Heart right ventricle (tissue), 16 donors: ENCODE data around the gene LMX1B. TPM values are rescaled to one million over a fixed set of nuclear protein-coding genes. Genes with fewer than 3 reads are reported as not detected.

ENCODE experiments used
- ATAC-seq, 8 donors: fragments of 200-7000 bp; cut with Tn5 transposase; one replicate each; pipeline ENCODE4 v1.9.1; 2020; ENCODE audit warnings: mild to moderate bottlenecking in 8 of 8, moderate library complexity in 8 of 8, moderate number of reproducible peaks in 1 of 8
- DNase-seq, 2 donors: peaks; one replicate each; pipeline ENCODE4 v3.0.0-alpha.2; 2020
- H3K27ac ChIP-seq, 10 donors: fragments of 200-600 bp; sonication (generic) in 2 of 10; one replicate each; pipeline versions ENCODE4 v1.5.0 to v1.8.0; 2020 to 2022; ENCODE audit warnings: mild to moderate bottlenecking in 3 of 10
- H3K27me3 ChIP-seq, 7 donors: fragments of 200-600 bp; one replicate each; pipeline ENCODE4 v1.8.0; 2021 to 2022; ENCODE audit warnings: mild to moderate bottlenecking in 2 of 7
- H3K36me3 ChIP-seq, 9 donors: fragments of 200-600 bp; sonication (generic) in 1 of 9; one replicate each; pipeline versions ENCODE4 v1.5.0 to v1.8.0; 2020 to 2022; ENCODE audit warnings: mild to moderate bottlenecking in 2 of 9
- H3K4me1 ChIP-seq, 9 donors: fragments of 200-600 bp; sonication (generic) in 1 of 9; one replicate each; pipeline versions ENCODE4 v1.5.0 to v1.8.0; 2020 to 2022; ENCODE audit warnings: mild to moderate bottlenecking in 4 of 9
- H3K4me3 ChIP-seq, 10 donors: fragments of 200-600 bp; sonication (generic) in 2 of 10; one replicate each; pipeline versions ENCODE4 v1.5.0 to v1.8.0; 2020 to 2022; ENCODE audit warnings: mild to moderate bottlenecking in 7 of 10, moderate library complexity in 2 of 10
- H3K9me3 ChIP-seq, 11 donors: fragments of 200-600 bp in 10 of 11; sonication (generic) in 2 of 11; one replicate each; pipeline versions ENCODE4 v1.5.0 to v1.8.0; 2013 to 2022; ENCODE audit warnings: mild to moderate bottlenecking in 2 of 11, control low read depth in 1 of 11, moderate library complexity in 1 of 11
- CTCF ChIP-seq, 9 donors: fragments of 200-600 bp; sonication (generic) in 2 of 9; IDR thresholded peaks; one replicate each; pipeline versions ENCODE4 v1.5.0 to v1.8.0; 2021 to 2022; ENCODE audit warnings: antibody characterized with exemption in 9 of 9, mild to moderate bottlenecking in 5 of 9, moderate library complexity in 1 of 9
- WGBS, 2 donors: extraction: QIAGEN DNeasy Blood & Tissue Kit; methylation state at CpG; one replicate each; pipeline ENCODE4 v1.1.7; 2013; ENCODE audit warnings: inconsistent platforms in 1 of 2; 5-methylcytosine and 5-hydroxymethylcytosine counted together
- intact Hi-C, 10 donors: fragments of 100-400 bp; cut with DNase I; formaldehyde crosslinking; loops; one replicate each; pipeline versions ENCODE4 v1.11.1 to v1.14.2; 2022
- polyA plus RNA-seq, 2 donors: library from polyadenylated mRNA; stranded (reverse); fragments of 200-250 nt; gene quantifications; one replicate each; pipeline ENCODE4 v1.2.3, GENCODE V29; 2013
- total RNA-seq, 10 donors: library from RNA; stranded (reverse); fragmentation: NEBNext Ultra II Directional in 3 of 10; extraction: Animal tissue kit (Norgen Biotek cat#: 25700) in 3 of 10; gene quantifications; one replicate each; pipeline versions ENCODE4 v1.2.1 to v1.2.4, GENCODE V29; 2021 to 2023
- donor health status: Arrhythmogenic right ventricular cardiomyopathy.
- donor health status: ischemic (EF 13 %, LVEDD 7.1; RV severe dilation, severe dysfunction).
- donor health status: healthy with polysubstance abuse.
- donor health status: DM: no; HTN: yes; CAD: no.
- donor health status: DM: no; HTN: no; CAD: no.
- donor health status: ischemic (EF 25% LVEDD 6.9; RV normal size, moderate dysfunction).
- donor health status: ischemic (EF 25% LVEDD 5.7; RV mildly dilated, moderate dysfunction).
- donor health status: healthy.
- donor health status: DM: yes; HTN: yes; CAD: no.
- donor health status: Ischemic cardiomyopathy.
- donor health status: ischemic (EF 35%, LVEDD 5.7; RV mildly dilated, moderate dysfunction).
- donor health status: nonischemic (EF 11% LVEDD 7.7; RV severe dilation, severe dysfunction).
- donor health status: DM: yes; HTN: yes; CAD: no.
- donor health status: PGD.
- donor health status: ischemic (EF 29% LVEDD 5.4; RV normal size, mild dysfunction).
- donor health status: nonischemic (EF 23%, LVEDD 6.1; RV moderate dilation, normal function).

LMX1B gene
- total and polyA plus RNA-seq, 12 donors = 0.25 to 0.97 (median 0.37) TPM

DNA sequence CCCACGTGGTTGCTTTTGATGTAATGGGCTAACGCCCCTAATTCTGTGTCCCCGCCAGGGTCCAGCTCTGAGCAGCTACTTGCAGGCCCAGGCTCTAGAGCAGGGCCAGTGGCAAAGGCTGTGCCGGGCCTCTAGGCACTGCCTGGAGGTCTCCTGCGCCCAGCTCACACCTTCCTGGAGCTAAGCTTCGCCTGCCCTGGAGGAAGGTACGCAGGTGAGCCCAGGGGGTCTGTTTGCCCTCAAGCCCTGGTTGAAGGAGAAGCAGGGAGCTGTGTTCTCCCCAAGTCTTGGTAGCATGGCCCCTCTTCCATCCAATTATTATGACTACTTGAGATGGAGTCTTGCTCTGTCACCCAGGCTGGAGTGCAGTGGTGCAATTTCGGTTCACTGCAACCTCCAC is 5.2 kb upstream of the LMX1B start:
- ATAC-seq = no peak
- WGBS, 2 donors = 84 to 85% methylated on average over 8 of the region's 8 CpGs
- Histone ChIP-seq H3K27me3 (peaks cover 25 to 68% (median 57%) of the 10 kb centered on the region in 7 donors), H3K4me1 (peaks cover 4 to 63% (median 32%) of the 10 kb centered on the region in 9 donors), H3K36me3 (no peaks in the 10 kb centered on the region), H3K4me3 (no peak overlapping the region), H3K27ac (no peak overlapping the region), H3K9me3 (no peaks in the 10 kb centered on the region)
- no peak for DNase-seq
- TF ChIP-seq CTCF (IDR thresholded peaks at IDR 0.05) = no peak
- intact Hi-C loops = loop anchor here in 1 of 10 donors (5.0 kb wide), 1 partner anchor 84 kb away; no protein-coding TSS in a partner anchor

- Histone ChIP-seq H3K27me3 (peaks cover 25 to 71% (median 57%) of the 10 kb centered on the region in 7 donors), H3K36me3 (no peaks in the 10 kb centered on the region), H3K27ac (no peak overlapping the region), H3K9me3 (no peaks in the 10 kb centered on the region), H3K4me3 (no peak overlapping the region), H3K4me1 (peaks cover 4 to 60% (median 32%) of the 10 kb centered on the region in 9 donors)
- DNase-seq = no peak
- intact Hi-C loops = loop anchor here in 1 of 10 donors (5.0 kb wide), 1 partner anchor 83 kb away; no protein-coding TSS in a partner anchor
- no peak for TF ChIP-seq CTCF (IDR thresholded peaks at IDR 0.05)
- WGBS, 2 donors = 88 to 89% methylated on average over 6 of the region's 6 CpGs
- ATAC-seq = no peak
Observed at GRCh38 chr9:126609191-126609590, 4.5 kb upstream of the LMX1B start.

DNA sequence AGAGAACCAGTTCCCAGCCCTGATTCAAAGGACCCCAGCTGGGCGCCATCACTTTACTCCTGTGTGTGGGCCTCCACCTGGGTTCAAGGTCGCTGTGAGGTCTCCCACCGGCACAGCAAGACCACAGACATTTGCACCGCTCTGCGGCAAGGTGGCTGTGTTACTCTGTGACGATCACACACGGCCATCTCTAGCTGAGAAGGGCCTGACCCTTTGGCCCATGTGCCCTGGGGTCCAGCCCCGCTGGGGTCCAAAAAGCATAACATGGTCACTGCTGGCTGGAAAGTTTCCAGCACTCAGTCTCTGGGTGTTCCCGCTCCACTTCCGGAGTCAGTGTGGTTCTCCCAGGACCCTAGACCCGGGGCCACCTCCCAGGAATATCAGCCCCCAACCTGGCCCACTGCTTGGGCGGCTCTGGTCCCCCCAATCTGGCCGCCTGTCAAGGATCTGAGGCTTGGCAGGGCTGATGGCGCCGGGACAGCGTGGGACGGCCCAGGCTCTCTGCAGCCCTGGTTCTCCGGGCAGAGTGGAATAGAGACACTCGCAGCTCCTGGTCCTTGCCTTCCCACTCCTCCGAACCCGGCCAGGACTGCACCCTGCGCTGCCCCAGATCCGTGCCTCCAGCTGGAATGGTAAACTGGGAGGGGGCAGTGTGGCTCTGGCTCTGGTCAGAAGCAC is 3.9 kb upstream of the LMX1B start:
- DNase-seq = no peak
- intact Hi-C loops = loop anchor here in 9 of 10 donors (2.0 to 10.0 kb wide), 7 partner anchors 72 to 175 kb away; no protein-coding TSS in a partner anchor
- TF ChIP-seq CTCF (IDR thresholded peaks at IDR 0.05) = no peak
- Histone ChIP-seq H3K27me3 (peaks cover 29 to 77% (median 64%) of the 10 kb centered on the region in 7 donors), H3K27ac (peak overlapping the region in 1 of 10 donors; percentile 35), H3K36me3 (no peaks in the 10 kb centered on the region), H3K4me1 (peaks cover 4 to 55% (median 38%) of the 10 kb centered on the region in 9 donors), H3K9me3 (no peaks in the 10 kb centered on the region), H3K4me3 (peak overlapping the region in 5 of 10 donors; percentile 9 to 33 (median 28))
- no peak for ATAC-seq
- 26 to 29% methylated on average over 23 of the region's 23 CpGs for WGBS, 2 donors

DNA sequence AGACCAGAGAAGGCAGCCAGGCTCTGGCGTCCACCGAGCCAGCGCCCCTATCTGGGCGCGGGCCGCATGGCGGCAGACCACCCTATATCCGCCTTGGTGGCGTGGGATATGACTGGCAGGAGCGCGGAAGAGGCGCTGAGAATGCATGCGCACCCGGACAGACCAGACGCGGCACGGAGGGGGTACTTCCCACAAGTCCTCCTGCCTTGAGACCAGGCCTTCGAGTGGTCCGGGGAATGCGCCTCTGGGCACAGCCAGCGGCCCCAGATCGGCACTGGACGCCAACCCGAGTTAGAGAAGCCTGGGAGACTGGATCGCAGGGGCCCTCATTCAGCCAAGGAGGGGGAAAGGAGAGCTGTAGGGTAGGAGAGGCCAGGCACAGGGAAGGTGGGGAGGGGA is 2.5 kb upstream of the LMX1B start:
- DNase-seq = no peak
- ATAC-seq = peak in 6 of 8 donors; percentile 2 to 14 (median 8)

More for the DNA sequence above, 2.5 kb upstream of the LMX1B start:
- Histone ChIP-seq H3K4me1 (peaks cover 4 to 48% (median 39%) of the 10 kb centered on the region in 9 donors), H3K4me3 (peak overlapping the region in 5 of 10 donors; percentile 51 to 58 (median 55)), H3K9me3 (no peaks in the 10 kb centered on the region), H3K27ac (peak overlapping the region in 1 of 10 donors; percentile 22), H3K27me3 (peaks cover 36 to 91% (median 75%) of the 10 kb centered on the region in 7 donors), H3K36me3 (no peaks in the 10 kb centered on the region)
- 4 to 5% methylated on average over 23 to 25 of the region's 25 CpGs for WGBS, 2 donors
- TF ChIP-seq CTCF (IDR thresholded peaks at IDR 0.05) = no peak
- intact Hi-C loops = loop anchor here in 9 of 10 donors (1.0 to 10.0 kb wide), 8 partner anchors 17 to 174 kb away; no protein-coding TSS in a partner anchor
